Measurements from ENCODE around the gene FARS2.

FARS2 gene

DNA sequence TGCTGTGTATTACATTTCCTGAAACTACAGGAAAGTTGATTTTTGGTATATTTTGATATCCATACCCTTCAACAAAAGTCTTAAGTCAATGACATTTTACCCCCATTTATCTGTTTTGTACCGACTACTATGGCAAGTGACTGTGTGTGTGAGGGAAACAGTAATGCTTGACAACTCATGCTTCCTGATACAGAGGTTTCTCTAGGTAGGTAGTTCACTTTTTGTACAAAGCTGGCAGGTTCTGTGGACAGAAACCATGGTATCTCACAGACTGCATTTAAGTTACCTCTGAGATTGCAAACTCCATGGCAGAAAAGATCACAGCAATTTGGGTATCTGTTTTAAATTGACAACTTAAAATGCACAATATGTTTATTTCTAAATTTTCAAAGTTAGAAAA lies 28.8 kb downstream of the FARS2 start:
- no peak for DNase-seq

DNA sequence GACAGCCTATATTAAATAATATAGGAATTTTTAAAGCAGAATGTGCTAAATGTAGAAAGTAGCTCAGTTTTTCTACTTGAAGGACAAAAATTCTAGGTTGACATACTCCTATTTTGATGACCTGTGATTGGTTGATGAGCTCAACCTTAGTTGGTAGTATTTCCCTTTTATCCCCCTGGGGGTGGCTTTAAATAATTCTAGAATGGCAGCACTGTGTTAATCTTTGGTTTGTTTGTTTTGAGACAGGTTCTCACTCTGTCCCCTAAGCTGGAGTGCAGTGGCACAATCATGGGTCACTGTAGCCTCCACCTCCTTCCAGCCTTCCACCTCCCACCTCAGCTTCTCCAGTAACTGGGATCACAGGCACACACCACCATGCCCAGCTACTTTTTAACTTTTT lies 29.2 kb downstream of the FARS2 start:
- DNase-seq: no peak

DNA sequence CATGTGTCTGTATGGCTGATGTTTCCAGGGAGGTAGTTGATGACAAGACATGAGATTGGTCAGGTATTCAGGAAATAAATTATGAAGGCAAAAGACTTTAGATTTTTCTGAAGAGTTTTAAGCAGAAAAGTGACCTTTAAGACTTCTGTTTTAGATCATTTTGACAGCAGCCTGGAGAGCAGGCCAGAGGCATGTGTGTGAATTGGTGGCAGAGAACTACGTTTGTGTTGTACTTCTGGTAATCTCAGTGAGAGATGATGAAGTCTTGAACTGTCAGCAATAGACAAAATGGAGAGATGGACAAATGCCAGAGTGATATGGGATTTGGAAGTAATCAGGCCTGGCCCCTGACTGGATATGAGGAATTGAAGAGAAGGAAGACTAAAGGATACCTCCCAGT lies 30.8 kb downstream of the FARS2 start:
- no peak for DNase-seq

DNA sequence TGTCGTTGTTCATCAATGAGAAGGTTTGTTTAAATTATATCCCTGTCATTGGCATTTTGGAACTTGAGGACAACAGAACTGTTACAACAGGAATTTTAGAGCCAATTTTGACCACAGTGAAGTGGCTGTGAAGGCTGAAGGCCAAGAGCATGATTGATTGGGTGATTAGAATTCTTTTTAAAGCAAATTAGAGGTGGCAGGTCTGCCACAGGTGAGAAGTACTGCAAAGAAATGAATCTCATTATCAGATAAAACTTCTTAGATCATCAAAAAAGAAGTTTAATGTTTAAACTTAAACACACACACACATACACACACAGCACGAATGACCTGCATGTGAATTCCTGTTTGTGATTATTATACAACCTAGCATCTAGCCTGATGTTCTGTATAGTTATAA lies 32.4 kb downstream of the FARS2 start:
- no peak for DNase-seq

DNA sequence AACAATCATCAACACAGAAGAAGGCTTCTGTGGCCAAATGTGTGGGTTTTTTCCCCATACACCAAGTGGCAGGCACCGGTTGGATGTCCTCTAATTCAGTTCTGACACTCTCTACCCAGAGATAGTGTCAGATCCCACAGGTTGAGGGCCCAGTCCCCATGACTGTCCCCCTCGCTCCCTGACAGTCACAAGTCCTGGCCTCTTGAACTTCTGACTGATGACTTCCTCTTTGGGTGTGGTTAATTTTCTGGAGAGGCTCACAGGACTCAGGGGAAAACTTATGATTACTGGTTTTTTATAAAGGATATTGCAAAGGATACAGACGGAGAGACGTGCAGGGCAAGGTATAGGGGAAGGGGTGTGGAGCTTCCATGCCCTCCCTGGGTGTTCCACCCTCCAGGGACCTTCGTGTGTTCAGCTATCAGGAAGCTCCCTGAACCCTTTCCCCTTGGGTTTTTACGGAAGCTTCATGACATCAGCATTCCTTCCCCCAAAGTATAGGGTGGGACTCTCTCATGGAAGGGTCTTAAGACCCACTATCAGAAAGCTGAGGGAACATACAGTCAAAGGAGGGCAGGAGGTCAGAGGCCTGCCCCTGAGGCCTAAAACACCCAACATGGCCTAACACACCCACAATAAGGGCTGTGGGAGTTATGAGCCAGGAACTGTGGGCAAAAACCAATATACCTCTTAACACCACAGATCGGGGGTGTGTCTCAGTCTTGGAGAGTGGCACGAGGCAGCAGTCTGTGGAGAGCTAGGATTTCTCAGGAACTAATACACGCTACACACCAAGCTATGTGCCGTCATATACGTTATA lies 33.3 kb downstream of the FARS2 start:
- DNase-seq: no peak

DNA sequence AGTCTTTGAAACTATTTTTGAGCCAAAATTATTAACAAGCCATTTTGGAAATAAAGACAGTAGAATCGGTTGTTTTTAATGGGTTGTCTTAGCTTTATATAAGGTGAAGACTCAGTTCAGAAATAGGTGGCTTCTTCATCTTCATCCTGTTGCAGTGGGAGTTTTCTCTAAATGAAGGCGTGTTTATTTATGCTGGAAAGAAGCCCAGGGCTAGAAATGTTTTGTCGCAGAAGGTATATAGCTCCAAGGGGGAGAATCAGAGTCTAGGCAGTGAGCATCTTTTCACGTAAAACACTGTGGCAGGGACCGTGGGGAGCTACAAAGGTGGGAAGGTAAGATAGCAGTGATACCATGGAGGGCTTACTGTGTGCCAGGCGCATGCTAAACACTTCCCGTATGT lies 34.3 kb downstream of the FARS2 start:
- DNase-seq: no peak

DNA sequence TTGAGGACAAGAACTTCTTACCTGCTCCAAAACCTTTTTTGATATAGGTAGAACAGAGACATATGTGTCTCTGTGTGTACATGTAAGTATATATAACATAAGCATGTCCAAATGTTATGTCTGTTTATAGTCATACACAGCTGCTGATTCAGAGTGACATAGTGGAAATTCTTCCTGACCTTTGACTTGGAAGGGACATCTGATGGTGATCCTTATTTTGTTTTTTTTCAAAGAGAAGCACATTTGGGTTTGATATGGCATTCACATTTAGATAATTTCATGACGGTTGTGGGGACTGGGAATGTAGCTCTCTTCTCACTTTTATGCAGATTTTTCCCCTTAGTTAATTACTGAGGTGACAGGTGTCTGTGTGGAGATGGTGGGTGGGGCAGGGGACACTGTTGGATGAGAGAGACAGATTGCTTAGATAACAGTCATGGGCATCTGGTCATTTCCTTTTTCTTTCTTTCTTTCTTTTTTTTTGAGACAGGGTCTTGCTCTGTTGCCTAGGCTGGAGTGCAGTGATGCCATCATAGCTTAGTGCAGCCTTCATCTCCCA lies 39.0 kb downstream of the FARS2 start:
- no peak for DNase-seq

DNA sequence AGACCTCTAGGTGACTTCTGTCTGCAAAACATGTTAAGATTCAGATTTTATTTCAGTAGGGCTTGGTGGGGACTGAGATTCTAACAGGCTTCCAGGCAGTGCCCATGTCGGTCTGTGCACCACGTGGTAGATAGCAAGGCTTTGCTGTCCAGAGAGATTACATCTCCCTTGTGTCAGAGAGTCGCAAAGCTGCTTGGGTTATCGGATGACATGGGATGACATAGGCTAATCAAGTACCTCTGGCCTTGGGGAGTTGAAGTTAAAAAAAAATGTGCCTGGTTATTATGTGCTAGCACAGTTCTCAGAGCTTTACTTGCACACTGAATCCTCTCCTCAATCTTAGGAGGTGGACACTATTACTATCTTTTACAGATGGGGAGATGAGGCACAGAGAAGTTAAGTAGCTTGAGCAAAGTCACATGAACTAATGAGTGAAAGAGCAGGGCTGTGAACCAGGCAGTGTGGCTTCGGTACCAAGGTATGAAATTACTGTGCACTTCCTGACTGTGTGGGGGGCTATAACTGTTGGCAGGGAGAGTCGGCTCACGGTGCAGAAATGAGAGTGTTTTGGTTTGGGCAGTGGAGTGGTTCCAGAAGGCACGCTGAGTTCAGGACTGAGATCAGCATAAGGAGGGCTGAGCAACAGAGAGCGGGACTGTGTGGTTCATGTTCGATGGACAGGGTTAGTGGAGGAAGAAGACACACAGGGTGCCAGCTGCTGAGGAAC lies 41.1 kb downstream of the FARS2 start:
- DNase-seq: no peak

DNA sequence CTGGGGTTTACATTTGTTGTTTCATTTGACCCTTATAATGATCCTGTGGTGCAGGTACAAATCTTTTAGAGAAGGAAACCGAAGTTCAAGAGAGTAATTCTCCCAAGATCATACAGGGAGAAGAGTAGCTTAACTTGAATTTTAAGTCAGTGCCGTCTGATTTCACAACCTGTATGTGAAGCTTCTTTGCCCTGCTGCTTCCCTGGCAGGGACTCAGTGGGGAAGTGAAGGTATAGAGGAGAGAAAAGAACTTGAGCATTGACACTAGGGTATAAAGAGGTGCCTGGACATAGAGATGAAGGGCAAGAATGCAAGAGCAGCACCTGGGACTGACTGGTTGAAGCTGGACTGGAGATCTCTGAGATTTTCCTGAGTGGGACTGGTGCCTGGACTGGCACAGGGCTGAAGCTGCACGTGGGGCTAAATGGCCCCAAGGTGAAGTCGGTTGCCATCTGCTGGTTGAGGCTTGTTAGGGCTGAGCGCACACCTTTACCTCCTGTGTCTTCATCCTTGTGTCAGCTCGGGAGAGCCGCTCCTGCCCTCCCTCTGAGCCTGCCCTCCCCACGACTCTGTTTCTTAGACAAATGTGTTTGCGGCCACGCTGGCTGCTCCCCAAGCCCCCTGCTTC lies 41.8 kb downstream of the FARS2 start:
- no peak for DNase-seq

DNA sequence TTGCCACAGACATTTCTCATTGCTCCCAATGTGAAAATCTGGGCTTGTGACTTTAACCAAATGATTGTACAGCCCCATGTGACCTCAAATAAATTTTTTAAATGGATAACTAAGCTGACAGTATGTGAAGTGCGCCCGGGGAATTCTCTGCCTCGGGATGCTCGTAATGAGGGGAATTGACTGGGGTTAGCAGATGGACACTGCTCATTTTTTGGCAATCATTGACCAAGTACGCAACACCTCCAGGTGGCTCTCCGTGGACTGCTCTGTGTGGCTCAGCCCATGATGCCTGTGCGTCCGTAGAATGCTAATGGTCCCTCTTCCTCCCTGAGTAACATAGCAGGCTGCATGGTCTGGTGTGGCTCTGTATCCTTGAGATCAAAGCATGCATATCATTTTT lies 42.4 kb downstream of the FARS2 start:
- DNase-seq: no peak

DNA sequence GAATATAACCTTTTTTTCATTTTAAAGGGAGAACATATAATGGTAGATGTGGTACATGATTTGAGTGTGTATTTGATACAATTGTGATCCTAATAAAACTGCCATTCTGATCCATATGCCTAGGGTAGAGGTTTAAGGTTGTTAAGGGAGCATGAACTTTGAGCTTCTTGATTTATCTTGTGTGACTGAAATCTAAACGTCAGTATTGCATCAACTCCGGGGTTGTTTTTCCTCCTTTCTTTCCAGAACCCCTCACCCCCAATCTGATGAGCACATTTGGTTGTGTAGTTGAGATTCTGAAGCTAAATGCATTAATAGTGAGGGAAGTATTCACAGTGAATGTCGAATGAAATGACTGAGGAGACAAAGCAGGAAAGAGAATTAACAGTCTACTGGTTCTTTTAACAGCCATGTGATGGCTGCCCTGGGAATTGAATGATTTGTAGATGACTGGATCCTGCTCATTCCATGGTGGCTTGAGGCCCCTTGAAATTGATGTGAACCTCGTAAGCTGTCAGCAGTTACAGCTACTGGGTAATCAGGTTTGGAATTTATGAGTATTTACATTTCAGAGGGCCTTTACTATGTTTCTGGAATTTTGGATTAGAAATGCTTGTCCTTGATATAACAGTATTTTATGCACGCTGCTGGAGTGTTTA lies 44.8 kb downstream of the FARS2 start:
- DNase-seq: no peak

DNA sequence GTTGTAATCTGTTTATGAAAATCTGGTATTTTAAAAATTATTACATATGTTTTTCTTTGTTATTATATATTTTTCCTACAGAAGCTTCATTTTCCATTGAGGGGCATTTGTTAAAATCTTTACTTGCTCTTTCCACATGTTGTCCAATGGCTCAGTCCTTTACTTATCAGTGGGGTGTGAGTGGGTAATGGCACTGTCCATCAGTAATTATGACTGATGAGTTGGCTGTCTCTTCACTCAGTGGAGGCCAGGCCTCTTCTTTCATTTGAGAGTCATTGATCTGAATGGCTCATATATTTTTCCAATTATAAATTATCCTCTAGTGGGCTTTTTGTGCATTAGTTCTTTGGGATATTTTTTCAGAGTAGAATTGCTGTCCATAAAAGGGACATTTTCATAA lies 45.7 kb downstream of the FARS2 start:
- no peak for DNase-seq

DNA sequence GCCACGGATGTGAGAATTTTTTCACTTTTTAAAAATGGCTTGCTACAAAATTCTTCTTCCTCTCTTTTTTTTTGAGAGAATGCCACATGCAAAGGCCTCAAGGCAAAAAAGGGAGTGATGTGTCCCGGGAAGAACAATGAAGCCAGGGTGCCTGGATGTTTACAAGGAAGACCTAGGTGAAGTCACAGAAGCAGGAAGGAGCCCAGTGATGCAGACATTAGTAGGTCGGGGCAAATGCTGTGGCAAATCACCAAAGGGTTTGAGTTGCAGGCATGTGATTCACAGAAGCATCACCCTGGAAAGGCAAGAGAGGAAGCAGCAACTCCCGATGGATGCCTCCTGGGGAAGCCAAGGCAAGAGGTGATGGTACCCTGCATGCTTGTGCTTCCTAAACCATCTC lies 46.8 kb downstream of the FARS2 start:
- no peak for DNase-seq

DNA sequence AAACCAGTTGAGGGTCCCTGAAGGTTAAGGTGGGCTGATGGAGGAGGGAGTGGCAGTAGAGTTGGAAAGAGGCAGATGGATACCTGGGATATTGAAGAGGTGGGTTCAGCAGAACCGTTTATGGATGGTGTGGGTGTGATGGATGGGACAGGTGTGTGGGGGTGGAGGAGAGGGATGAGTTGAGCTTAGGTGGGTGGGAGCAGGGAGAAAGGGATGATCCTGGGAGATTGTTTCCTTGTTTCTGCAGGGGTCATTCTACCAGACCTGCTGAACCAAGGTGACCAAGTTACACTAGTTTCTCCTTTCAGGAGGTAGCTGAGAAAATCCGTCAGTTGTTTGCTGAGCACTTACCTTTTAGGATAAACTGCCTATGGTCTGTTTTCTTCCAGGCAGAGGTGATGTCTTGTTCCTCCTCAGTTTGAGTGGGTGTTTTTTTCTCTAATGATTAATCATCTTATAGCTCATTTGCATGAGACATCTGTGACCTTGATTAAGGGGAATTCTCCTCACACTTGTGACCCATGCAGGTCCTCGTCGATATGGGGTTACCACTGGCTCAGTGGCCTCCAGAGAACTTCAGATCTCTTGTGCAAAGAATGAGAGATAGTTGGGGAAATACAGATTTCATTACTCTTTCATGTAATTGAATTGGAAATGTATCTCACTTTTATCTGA lies 53.0 kb downstream of the FARS2 start:
- no peak for DNase-seq

DNA sequence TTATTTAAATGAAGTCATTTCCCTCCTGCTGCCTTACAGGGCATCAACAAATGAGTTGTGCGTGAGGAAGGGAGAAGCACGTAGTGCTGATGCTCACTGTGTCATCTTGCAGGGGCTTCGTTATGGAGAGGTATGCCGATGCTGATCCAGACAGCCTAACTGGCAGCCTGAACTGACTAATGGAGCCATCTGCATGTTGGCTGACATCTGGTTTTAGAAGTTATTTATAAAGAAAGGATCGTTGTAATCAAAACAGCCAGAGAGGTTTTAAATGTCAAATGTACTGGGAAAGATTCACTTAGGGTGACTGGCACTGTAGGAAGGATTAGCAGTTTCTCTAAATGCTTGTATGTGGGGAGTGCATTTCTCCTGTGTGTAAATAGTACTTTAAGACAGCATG lies 54.6 kb downstream of the FARS2 start:
- no peak for DNase-seq

DNA sequence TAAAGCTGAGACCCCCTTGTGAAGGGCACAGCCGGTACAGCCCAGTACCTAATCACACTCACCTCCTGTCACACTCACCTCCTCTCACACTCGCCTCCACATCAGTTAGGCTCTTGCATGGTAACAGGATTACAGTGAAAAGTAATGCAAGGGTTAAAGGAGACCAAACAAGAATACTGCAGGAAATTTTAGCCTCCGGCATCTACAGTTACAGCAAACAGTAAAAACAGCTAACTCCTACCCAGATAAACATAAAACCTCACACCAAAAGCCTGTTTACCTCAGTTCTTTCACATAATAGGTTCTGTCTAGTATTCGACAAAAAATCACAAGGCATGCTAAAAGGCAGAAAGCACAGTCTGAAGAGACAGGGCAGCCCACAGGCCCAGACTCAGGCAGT lies 55.6 kb downstream of the FARS2 start:
- DNase-seq: no peak

DNA sequence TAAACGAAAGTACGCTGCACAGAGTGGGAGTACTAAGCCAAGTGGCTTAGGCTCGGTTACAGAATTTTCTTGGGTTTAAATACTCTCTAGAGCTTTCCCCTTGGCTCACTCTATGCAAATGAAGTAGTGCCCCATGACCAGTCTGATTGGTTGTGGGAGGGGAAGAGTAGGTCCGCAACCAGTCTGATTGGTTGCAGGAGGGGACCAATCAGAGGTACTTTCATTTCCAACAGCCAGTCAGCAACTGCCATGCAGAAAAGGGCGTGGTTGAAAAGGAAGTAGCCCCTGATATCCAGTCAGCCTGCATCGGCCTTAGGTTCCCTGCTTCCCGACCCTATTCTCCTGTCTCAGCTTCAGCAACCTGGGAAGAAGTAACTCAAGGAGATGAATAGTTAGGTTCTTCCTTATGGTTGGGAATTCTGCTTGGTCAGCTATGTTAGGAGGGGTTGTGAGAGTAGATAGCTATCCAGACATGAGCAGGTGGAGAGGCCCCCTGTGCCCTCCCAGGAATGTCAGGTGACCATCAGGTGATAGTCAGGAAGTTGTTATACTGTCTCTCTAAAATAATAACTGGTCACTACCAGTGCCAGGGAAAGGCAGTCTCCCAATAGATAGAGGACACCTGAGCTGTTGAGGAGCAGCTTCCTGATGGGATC lies 57.4 kb downstream of the FARS2 start:
- DNase-seq: no peak

DNA sequence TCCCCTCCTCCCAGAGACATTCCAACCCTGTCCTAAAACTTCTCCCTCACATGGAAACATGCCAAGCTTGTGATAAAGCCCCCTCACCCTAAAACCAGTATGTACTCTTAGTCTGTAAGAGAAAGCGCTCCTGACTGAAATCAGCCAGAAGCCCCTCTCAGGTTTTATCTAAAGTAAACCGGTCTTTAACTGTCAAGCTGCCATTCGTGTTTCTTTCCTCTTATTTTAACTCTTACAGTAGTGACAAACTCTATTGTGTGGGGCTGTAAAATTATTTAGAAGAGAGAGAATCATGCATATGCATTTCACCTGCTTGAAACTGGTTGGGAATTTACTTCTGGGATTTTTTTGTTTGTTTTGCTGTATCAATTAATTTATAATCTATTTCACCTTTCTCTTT lies 62.7 kb downstream of the FARS2 start:
- DNase-seq: no peak

DNA sequence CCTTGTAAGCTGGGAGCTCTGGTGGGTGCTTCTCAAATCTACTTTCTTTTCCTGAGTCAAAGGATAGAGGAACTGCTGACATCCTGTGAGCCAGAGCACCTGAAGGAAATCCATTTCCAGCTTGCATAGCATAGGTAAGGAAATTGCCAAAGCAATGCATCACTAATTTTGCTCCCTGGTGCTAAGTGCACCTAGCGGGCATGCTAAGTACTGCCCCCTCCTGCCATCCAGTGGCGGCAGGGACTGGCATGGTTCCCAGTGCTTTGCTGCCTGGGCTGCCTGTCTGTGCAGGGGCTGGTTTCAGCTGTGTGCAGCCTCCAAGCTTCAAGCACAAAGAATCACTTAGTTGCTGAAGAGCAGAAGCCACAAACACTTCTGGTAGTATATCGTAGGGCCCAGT lies 63.9 kb downstream of the FARS2 start:
- DNase-seq: no peak

DNA sequence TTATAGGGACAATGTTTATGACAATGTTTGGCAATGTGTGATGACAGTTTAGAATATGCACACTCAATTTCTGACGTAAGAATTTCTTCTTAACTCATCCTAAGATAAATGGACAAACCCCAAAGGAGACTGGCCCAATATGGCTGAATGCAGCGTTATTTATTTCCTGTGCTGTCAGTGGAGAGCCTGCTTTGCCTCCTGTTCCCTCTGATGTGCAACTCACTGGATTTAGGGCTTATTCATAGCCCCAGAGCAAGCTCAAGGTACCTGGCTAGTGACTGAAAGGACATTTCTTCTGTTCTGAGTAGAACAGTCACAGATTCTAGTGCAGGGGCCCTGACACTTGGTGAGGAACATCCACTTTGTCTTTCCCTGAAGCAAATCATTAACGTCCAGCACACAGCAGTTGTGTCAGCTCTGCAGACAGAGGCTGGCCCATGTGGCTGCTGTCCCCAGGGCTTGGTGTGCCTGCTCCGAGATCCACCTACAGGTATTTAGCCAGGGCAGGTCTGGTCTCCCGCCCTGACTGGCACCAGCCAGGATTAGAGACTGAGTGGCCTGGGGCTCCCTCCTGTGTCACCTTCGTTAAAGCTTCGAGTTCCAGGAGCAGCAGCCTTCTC lies 64.8 kb downstream of the FARS2 start:
- DNase-seq: no peak

DNA sequence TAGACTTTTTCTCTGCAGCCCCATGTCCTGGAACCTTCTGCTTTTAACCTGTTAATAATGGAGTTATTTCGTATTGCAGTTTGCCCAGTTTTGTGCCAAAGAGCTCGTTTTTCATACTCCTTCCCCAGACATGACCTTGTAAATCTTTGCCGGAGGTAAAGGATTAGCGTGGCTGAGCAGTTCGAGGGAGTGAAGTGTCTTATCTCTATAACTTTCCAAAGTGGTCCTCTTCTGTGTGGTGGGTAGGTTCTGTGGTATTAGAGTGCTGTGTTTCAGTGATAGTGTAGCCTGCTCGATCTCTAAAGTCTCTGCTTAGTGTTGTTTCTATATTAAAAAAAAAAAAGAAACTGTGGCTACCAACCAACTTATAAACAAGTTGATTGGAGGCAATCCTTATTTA lies 67.5 kb downstream of the FARS2 start:
- no peak for DNase-seq

Data from NCI-H774 (cell line).